Upper lobe of left lung (tissue), 4 donors: Measurements from ENCODE around the gene ATP5PO.

Experiments
- CTCF ChIP-seq, 6 experiments: fragments of 450-650 bp in 4 of 6; fragments of 200-600 bp in 2 of 6; sonication (generic) in 2 of 6; IDR thresholded peaks; one replicate each; pipeline ENCODE4 v1.5.1; 2016 to 2019; ENCODE audit warnings: antibody characterized with exemption in 6 of 6
- EP300 ChIP-seq, 4 donors: sonication (generic); formaldehyde crosslinking; IDR thresholded peaks; one replicate each; pipeline ENCODE4 v1.5.1; 2017; ENCODE audit warnings: antibody characterized with exemption in 4 of 4, control low read depth in 2 of 4
- POLR2AphosphoS5 ChIP-seq, 2 donors: sonication (generic); formaldehyde crosslinking; IDR thresholded peaks; one replicate each; pipeline ENCODE4 v1.5.1; 2017; ENCODE audit warnings: antibody characterized with exemption in 2 of 2

DNA sequence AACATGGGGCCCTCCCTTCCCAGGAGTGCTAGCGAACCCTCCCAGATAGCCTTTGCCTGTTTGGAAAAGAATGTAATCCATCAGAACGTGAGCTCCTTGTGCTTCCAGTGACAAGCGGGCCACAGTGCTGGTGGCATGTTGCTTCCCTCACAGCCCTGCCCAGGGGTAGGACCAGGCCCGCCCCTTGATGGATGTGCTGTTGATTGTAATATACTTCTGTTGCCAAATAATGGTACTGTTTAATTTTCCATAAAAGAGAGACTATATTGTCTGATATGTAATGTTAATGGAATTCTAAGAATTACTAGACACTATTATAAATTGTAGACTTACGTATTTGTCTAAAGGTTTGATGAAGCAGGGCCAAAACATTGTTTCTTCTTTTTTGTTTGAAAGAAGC lies 16.4 kb downstream of the ATP5PO start:
- TF ChIP-seq CTCF (IDR thresholded peaks at IDR 0.05) (no peak), EP300 (IDR thresholded peaks at IDR 0.05) (no peak), POLR2AphosphoS5 (IDR thresholded peaks at IDR 0.05) (no peak)
